ENCODE data around the gene TBX4. TPM values are rescaled to one million over a fixed set of nuclear protein-coding genes. Genes with fewer than 3 reads are reported as not detected.

The TBX4 gene
- total RNA-seq = not detected

DNA sequence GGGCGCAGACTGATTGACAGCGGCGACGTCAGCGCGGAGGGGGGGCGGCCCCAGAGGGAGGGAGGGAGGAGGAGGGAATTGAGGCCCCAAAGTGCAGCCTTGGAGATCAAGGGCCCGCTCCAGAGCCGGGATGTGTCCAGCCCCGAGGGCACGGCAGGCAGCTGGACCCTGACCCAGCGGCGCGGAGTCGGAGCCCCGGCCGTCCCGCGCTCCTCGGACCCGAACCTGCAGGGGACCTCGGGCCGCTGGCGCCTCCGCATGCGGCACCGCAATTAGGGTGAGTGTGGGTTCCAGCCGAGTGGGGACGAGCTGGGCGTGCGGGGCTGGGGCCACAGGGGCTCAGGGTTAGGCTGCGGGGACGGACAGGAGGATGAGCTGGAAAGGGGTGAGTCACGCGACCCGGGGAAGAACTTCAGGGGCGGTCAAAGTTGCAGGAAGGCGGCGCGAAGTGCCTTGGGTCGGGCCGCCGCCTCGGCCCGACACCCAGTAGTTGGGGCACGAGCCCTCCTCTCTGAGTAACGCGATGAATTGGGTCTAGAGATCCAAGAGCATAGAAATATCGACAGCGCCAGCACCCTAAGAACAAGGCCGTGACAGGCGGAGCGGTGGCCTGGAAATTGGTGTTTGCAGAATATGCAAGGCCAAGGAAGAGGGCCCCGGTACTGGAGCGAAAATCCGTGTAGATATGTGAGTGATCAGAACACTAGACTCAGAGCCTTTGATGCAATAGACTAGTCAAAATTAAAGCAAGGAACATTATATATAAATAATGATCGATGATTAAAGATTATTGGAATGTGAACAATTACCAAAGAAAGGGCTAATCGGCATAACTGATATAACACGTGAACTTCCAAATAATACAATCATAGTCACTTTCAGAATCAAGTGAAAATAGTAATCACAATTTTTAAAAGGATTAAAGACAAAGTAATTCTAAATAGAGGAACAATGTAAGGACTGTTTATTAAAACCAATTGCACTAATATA is at the start of gene TBX4:
TSS of gene TBX4 (plus strand) at position 122 of the 990 bp plus-strand sequence. CDS start 4,069 bp downstream, outside the sequence.
- Histone ChIP-seq H3K4me3 (no peak within 1 kb of the TSS), H3K36me3 (no peaks in the 10 kb centered on the region), H3K9me3 (no peaks in the 10 kb centered on the region), H3K4me1 (peaks cover 0 to 11% of the 10 kb centered on the region in 2 donors), H3K27ac (no peak within 1 kb of the TSS), H3K27me3 (peaks cover 24 to 63% of the 10 kb centered on the region in 2 donors)
- DNase-seq = no peak
- TF ChIP-seq CTCF (IDR thresholded peaks at IDR 0.05) (no peak), POLR2A (IDR thresholded peaks at IDR 0.05) (no peak)
- intact Hi-C loops (cut with DNase I; ENCODE audit: low total_unique reads) = no loop called here

- peak in 1 of 2 donors; percentile 15 for DNase-seq
- TF ChIP-seq CTCF (IDR thresholded peaks at IDR 0.05) (no peak), POLR2A (IDR thresholded peaks at IDR 0.05) (no peak)
- Histone ChIP-seq H3K27ac (peak overlapping the region; percentile 83 to 91), H3K36me3 (no peaks in the 10 kb centered on the region), H3K4me3 (peak overlapping the region; percentile 7 to 28), H3K4me1 (no peaks in the 10 kb centered on the region), H3K9me3 (no peaks in the 10 kb centered on the region), H3K27me3 (peaks cover 0 to 7% of the 10 kb centered on the region in 2 donors)
- intact Hi-C loops (cut with DNase I; ENCODE audit: low total_unique reads) = no loop called here
Measured at GRCh38 chr17:61402978-61403800, 49.0 kb upstream of the TBX4 start.

DNA sequence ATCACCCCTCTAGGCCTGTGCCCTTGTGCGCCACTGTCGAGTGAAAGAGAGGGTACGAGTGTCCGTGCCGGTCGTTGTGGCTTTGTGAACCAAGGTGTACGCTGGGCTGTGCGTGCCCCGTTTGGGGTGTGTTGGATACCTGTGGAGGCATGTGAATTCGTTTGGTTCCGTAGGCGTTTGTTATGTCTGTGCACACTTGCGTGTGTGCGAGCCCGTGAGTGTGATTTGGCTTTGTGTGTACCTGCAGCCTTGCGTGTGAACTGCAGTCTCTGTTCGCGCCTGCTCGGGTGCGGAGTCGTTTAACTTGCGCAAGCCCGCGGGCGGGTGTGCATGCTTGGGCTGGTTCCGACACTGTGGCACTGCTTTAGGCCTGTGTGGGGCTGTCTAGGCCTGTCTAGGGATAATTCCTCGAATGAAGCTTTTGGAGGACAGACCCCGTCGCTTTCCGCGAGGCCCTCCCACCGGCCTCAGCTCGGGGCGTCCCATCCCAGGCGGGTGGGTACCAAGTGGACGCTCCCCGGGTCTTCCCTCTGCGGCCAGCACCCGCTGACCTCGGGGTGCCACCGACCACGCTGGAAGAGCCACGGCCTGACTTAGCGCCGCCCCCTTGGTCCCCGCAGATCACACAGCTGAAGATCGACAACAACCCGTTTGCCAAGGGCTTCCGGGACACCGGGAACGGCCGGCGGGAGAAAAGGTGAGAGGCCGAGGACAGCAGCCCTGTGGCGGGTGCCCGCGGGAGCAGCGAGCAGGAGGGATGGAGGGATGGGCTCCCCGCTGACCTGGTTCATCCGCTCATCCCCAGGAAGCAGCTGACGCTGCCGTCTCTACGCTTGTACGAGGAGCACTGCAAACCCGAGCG is 48.2 kb upstream of the TBX4 start:
- Histone ChIP-seq H3K27ac (peak overlapping the region; percentile 83 to 91), H3K27me3 (peaks cover 0 to 7% of the 10 kb centered on the region in 2 donors), H3K4me1 (no peaks in the 10 kb centered on the region), H3K36me3 (no peaks in the 10 kb centered on the region), H3K9me3 (no peaks in the 10 kb centered on the region), H3K4me3 (peak overlapping the region; percentile 7 to 28)
- DNase-seq = peak in 1 of 2 donors; percentile 16
- intact Hi-C loops (cut with DNase I; ENCODE audit: low total_unique reads) = no loop called here
- TF ChIP-seq CTCF (IDR thresholded peaks at IDR 0.05) (no peak), POLR2A (IDR thresholded peaks at IDR 0.05) (no peak)

- Histone ChIP-seq H3K27ac (peak overlapping the region; percentile 83 to 91), H3K36me3 (no peaks in the 10 kb centered on the region), H3K27me3 (peaks cover 0 to 7% of the 10 kb centered on the region in 2 donors), H3K4me3 (peak overlapping the region in 1 of 2 donors; percentile 7), H3K9me3 (no peaks in the 10 kb centered on the region), H3K4me1 (no peaks in the 10 kb centered on the region)
- no peak for DNase-seq
- TF ChIP-seq POLR2A (IDR thresholded peaks at IDR 0.05) = no peak
- no peak for TF ChIP-seq CTCF (IDR thresholded peaks at IDR 0.05)
- intact Hi-C loops (cut with DNase I; ENCODE audit: low total_unique reads) = no loop called here
Measured at GRCh38 chr17:61404663-61404912, 47.6 kb upstream of the TBX4 start.
